Endothelial cell of umbilical vein (primary cell): ENCODE measurements around the gene MAP2K4. TPM values are rescaled to one million over a fixed set of nuclear protein-coding genes. Genes with fewer than 3 reads are reported as not detected.

Experiments
- BruUV-seq: library from RNA; stranded (reverse); fragments of 400-500 nt; replicated peaks from 2 replicates; lab custom pipeline; 2021; lab: Mats Ljungman, UMichigan
- CTCF ChIA-PET: fragments of 300-600, 350-600 bp; sonication (Branson Sonifier 250); formaldehyde crosslinking; loops from one replicate; lab custom pipeline; 2021; ENCODE audit warnings: antibody characterized with exemption, inconsistent platforms; lab: Charles Lee
- POLR2A ChIA-PET: fragments of 300-600, 350-600 bp; sonication (Branson Sonifier 250); formaldehyde crosslinking; loops from one replicate; lab custom pipeline; 2021; ENCODE audit warnings: antibody characterized with exemption, inconsistent platforms; lab: Charles Lee
- DNase-seq: peaks from one replicate; pipeline ENCODE4 v3.0.0-alpha.2; 2011; ENCODE audit warnings: low read depth, low spot score
- FAIRE-seq: peaks from 2 replicates; lab custom pipeline; 2011; peaks lifted over from hg19 to GRCh38; lab: Jason Lieb, UNC
- H2AFZ ChIP-seq: 2 replicates; pipeline ENCODE4 v1.6.0; 2012; ENCODE audit warnings: low read depth, low read length, control low read depth, inconsistent platforms
- H3K27ac ChIP-seq: 2 replicates; pipeline ENCODE4 v1.5.1; 2011; ENCODE audit warnings: low read depth, mild to moderate bottlenecking, control low read depth, low read length, moderate library complexity; ENCODE audit not compliant: insufficient read depth
- H3K27me3 ChIP-seq, 2 experiments: 2 replicates each; pipeline versions ENCODE4 v1.6.0 to v1.6.1; 2011; ENCODE audit warnings: low read length in 2 of 2, mixed read lengths in 1 of 2; ENCODE audit not compliant: control insufficient read depth in 2 of 2, insufficient read depth in 2 of 2
- H3K36me3 ChIP-seq, 2 experiments: 2 replicates in 1 of 2; 3 replicates in 1 of 2; pipeline ENCODE4 v1.5.1; 2011; ENCODE audit warnings: low read length in 2 of 2, mild to moderate bottlenecking in 1 of 2, moderate library complexity in 1 of 2; ENCODE audit not compliant: control insufficient read depth in 2 of 2, insufficient read depth in 2 of 2; ENCODE audit errors: extremely low read depth in 1 of 2
- H3K4me1 ChIP-seq: 3 replicates; pipeline ENCODE4 v1.5.1; 2011; ENCODE audit warnings: mild to moderate bottlenecking, low read length; ENCODE audit not compliant: control insufficient read depth, insufficient read depth; ENCODE audit errors: extremely low read depth
- H3K4me2 ChIP-seq: 2 replicates; pipeline ENCODE4 v1.6.1; 2011; ENCODE audit warnings: low read length, control low read depth, mixed read lengths; ENCODE audit not compliant: insufficient read depth
- H3K4me3 ChIP-seq, 3 experiments: fragments of 200-600 bp in 1 of 3; sonication (generic), shearing (Covaris generic) in 1 of 3; replicated peaks in 1 of 3; 2 replicates each; pipeline ENCODE4 v1.5.1; 2011 to 2016; ENCODE audit warnings: control low read depth in 3 of 3, low read length in 3 of 3, mild to moderate bottlenecking in 2 of 3, inconsistent platforms in 1 of 3, low read depth in 1 of 3, moderate library complexity in 1 of 3; ENCODE audit not compliant: insufficient read depth in 1 of 3
- H3K79me2 ChIP-seq: 2 replicates; pipeline ENCODE4 v1.6.0; 2012; ENCODE audit warnings: low read length, inconsistent platforms; ENCODE audit not compliant: control insufficient read depth, insufficient read depth
- H3K9ac ChIP-seq: replicated peaks from 2 replicates; pipeline ENCODE3; 2011; ENCODE audit warnings: low read length, control low read depth; ENCODE audit not compliant: insufficient read depth; ENCODE audit errors: extremely low read depth
- H3K9me1 ChIP-seq: replicated peaks from 3 replicates; pipeline ENCODE4 v1.6.0; 2011; ENCODE audit warnings: mild to moderate bottlenecking, low read length; ENCODE audit not compliant: control insufficient read depth, insufficient read depth; ENCODE audit errors: extremely low read depth
- H3K9me3 ChIP-seq: replicated peaks from 2 replicates; pipeline ENCODE4 v1.5.1; 2012; ENCODE audit warnings: low read length, inconsistent platforms; ENCODE audit not compliant: control insufficient read depth, insufficient read depth
- H4K20me1 ChIP-seq: replicated peaks from 2 replicates; pipeline ENCODE3; 2011; ENCODE audit warnings: mild to moderate bottlenecking, low read length; ENCODE audit not compliant: control insufficient read depth, insufficient read depth; ENCODE audit errors: extremely low read depth
- GATA2 ChIP-seq: IDR thresholded peaks from 2 replicates; pipeline ENCODE4 v1.7.0; 2011; ENCODE audit warnings: low read depth, mild to moderate bottlenecking, moderate library complexity, mixed read lengths, low read length; ENCODE audit not compliant: insufficient read length, insufficient read depth
- MAX ChIP-seq: IDR thresholded peaks from 2 replicates; pipeline ENCODE4 v1.6.1; 2011; ENCODE audit not compliant: insufficient read depth, insufficient read length
- MYC ChIP-seq: IDR thresholded peaks from one replicate; pipeline ENCODE4 v1.6.1; 2011; ENCODE audit warnings: mild to moderate bottlenecking, low read depth, low read length
- POLR2A ChIP-seq: IDR thresholded peaks from 2 replicates; pipeline ENCODE4 v1.6.1; 2012; ENCODE audit warnings: low read depth, mild to moderate bottlenecking, control low read depth, low read length
- dilution Hi-C: fragments of 300-500 bp; cut with MboI; formaldehyde crosslinking; loops from one replicate; pipeline ENCODE4 v1.15.0; 2019; ENCODE audit warnings: low sequenced_read_pairs; ENCODE audit not compliant: extremely low pct_ligation_motif_present
- intact Hi-C: fragments of 100-400 bp; cut with micrococcal nuclease; formaldehyde crosslinking; loops from one replicate; pipeline ENCODE4 v1.10.0; 2022
- polyA plus RNA-seq, 4 experiments: library from polyadenylated mRNA; depleted of rRNA in 3 of 4; stranded (reverse) in 3 of 4; unstranded in 1 of 4; fragments of >200 nt; gene quantifications; 2 replicates each; pipeline versions ENCODE4 v1.2.1 to v1.2.3, GENCODE V29; 2011 to 2012; ENCODE audit warnings: missing spikeins in 1 of 4
- total RNA-seq: library from RNA; stranded (reverse); gene quantifications from 2 replicates; pipeline ENCODE4 v1.2.3, GENCODE V29; 2021
- TF ChIP-seq, protein P1 (sequence below), 2 donors: IDR thresholded peaks; 1 replicate in 1 of 2; 2 replicates in 1 of 2; pipeline ENCODE4 v1.5.1; 2011; ENCODE audit warnings: low read length in 2 of 2, mild to moderate bottlenecking in 2 of 2, moderate library complexity in 2 of 2, control low read depth in 1 of 2, inconsistent platforms in 1 of 2, low read depth in 1 of 2; ENCODE audit not compliant: insufficient read depth in 1 of 2; ENCODE audit errors: extremely low read depth in 1 of 2

MAP2K4 gene
- total and polyA plus RNA-seq, 2 donors (not counting 3 experiments of a cell fraction or from before 2014, with no cell fraction given) = 8.6 to 17.5 TPM

GRCh38 chr17:11991461-11991860 is 29.2 kb upstream of the MAP2K4 start:
- intact Hi-C loops = no loop called here
- Histone ChIP-seq H3K79me2 (no peaks in the 10 kb centered on the region), H3K4me1 (peaks cover under 1% of the 10 kb centered on the region), H3K27me3 (no peaks in the 10 kb centered on the region), H3K27ac (no peak overlapping the region), H3K9me3 (no peaks in the 10 kb centered on the region), H3K36me3 (peaks cover 0 to 6% of the 10 kb centered on the region in 2 experiments), H4K20me1 (no peaks in the 10 kb centered on the region), H3K9ac (no peak overlapping the region), H3K4me3 (no peak overlapping the region), H2AFZ (no peak overlapping the region), H3K4me2 (no peak overlapping the region), H3K9me1 (no peaks in the 10 kb centered on the region)
- dilution Hi-C loops = no loop called here
- no peak for DNase-seq
- no peak for TF ChIP-seq MYC
- no peak for TF ChIP-seq MAX
- TF ChIP-seq POLR2A = no peak
- no peak for TF ChIP-seq GATA2
- TF ChIP-seq, protein P1, sequence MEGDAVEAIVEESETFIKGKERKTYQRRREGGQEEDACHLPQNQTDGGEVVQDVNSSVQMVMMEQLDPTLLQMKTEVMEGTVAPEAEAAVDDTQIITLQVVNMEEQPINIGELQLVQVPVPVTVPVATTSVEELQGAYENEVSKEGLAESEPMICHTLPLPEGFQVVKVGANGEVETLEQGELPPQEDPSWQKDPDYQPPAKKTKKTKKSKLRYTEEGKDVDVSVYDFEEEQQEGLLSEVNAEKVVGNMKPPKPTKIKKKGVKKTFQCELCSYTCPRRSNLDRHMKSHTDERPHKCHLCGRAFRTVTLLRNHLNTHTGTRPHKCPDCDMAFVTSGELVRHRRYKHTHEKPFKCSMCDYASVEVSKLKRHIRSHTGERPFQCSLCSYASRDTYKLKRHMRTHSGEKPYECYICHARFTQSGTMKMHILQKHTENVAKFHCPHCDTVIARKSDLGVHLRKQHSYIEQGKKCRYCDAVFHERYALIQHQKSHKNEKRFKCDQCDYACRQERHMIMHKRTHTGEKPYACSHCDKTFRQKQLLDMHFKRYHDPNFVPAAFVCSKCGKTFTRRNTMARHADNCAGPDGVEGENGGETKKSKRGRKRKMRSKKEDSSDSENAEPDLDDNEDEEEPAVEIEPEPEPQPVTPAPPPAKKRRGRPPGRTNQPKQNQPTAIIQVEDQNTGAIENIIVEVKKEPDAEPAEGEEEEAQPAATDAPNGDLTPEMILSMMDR (IDR thresholded peaks at IDR 0.05; ENCODE audit: extremely low read depth in 1 of 2, insufficient read depth in 1 of 2, low read depth in 1 of 2, low read length in 2 of 2) = no peak
- no TSS peak for BruUV-seq
- no peak for FAIRE-seq
- ChIA-PET CTCF (interaction anchor here (1.7 to 2.0 kb wide), 3 partner anchors 11 to 1345 kb away, joined by 6 to 8 read pairs (median 6); no protein-coding TSS in a partner anchor), POLR2A (interaction anchor here (0.6 kb wide), 1 partner anchor 30 kb away, joined by 11 read pairs; no protein-coding TSS in a partner anchor)
